Measurements from ENCODE around the gene TARBP1. TPM values are rescaled to one million over a fixed set of nuclear protein-coding genes. Genes with fewer than 3 reads are reported as not detected.
"Not testable (repeated sequence)": the region's sequence is repeated elsewhere in the genome, so short reads cannot be mapped to it uniquely, and the experiment has no call there.

The TARBP1 gene
- total and polyA plus RNA-seq, 2 of the 4 experiments (the other 2 are of a cell fraction) = 10.6 to 17.7 TPM

GRCh38 chr1:234518086-234518485 lies 39.1 kb upstream of the TARBP1 start:
- H3K4me2 ChIP-seq (ENCODE audit: low read depth, low read length); H4K20me1 ChIP-seq (ENCODE audit: insufficient read depth, low read length); BruUV-seq (replicated peaks); DNase-seq; H2AFZ ChIP-seq (replicated peaks; ENCODE audit: low read length, poor library complexity); H3K56ac ChIP-seq (ENCODE audit: extremely low read depth, insufficient read depth, low read length); H3K27ac ChIP-seq (ENCODE audit: insufficient read depth, low read length); H3K4me3 ChIP-seq (ENCODE audit: insufficient read depth, low read depth, low read length); H2BK20ac ChIP-seq (ENCODE audit: low read depth, low read length); in situ Hi-C loops (cut with MboI; ENCODE audit: low sequenced_read_pairs); H3K23ac ChIP-seq (ENCODE audit: low read depth, low read length); ATAC-seq (ENCODE audit: low read depth); H4K8ac ChIP-seq (ENCODE audit: low read depth in 2 of 2, low read length in 2 of 2); H3K79me1 ChIP-seq (ENCODE audit: low read depth in 1 of 2, low read length in 2 of 2); H3K9ac ChIP-seq (ENCODE audit: low read depth, low read length); POLR2A ChIA-PET (ENCODE audit: unreplicated experiment); H3K18ac ChIP-seq (ENCODE audit: low read depth, low read length); H4K5ac ChIP-seq (ENCODE audit: low read depth, low read length); dilution Hi-C loops (cut with HindIII; ENCODE audit: low sequenced_read_pairs, unreplicated experiment); H2BK5ac ChIP-seq (ENCODE audit: low read depth, low read length, poor library complexity, severe bottlenecking); H2AK5ac ChIP-seq (ENCODE audit: low read depth, low read length); H3K27me3 ChIP-seq (ENCODE audit: control insufficient read depth, insufficient read depth, low read length); CTCF ChIA-PET; H3K9me3 ChIP-seq (ENCODE audit: control insufficient read depth, insufficient read depth, low read length); H3K4ac ChIP-seq (ENCODE audit: low read depth, low read length); H2BK120ac ChIP-seq (ENCODE audit: low read depth, low read length); H4K91ac ChIP-seq (ENCODE audit: insufficient read depth, low read depth, low read length); H3K36me3 ChIP-seq (ENCODE audit: control insufficient read depth, insufficient read depth, low read length); intact Hi-C loops (cut with micrococcal nuclease); H3K14ac ChIP-seq (replicated peaks; ENCODE audit: low read depth, low read length); H2AK9ac ChIP-seq (replicated peaks; ENCODE audit: low read depth, low read length, poor library complexity): not testable (repeated sequence)
- Histone ChIP-seq H3K4me1 (ENCODE audit: control insufficient read depth, insufficient read depth, low read length) (peaks cover 23% of the 10 kb centered on the region), H2BK15ac (ENCODE audit: low read depth, low read length) (0 out of 3 replicates have a peak overlapping the region, but pooled peaks have one; percentile 26), H3K9me1 (ENCODE audit: insufficient read depth, low read length) (peaks cover 16% of the 10 kb centered on the region)
- WGBS, 2 experiments (ENCODE audit: extremely low coverage in 2 of 2, insufficient read length in 1 of 2) = no CpG with 5 or more reads among the region's 10 CpGs

Measured in IMR-90 (cell line).